Neural progenitor cell (in vitro differentiated cells): ENCODE results near the gene EXOC6B. TPM values are rescaled to one million over a fixed set of nuclear protein-coding genes. Genes with fewer than 3 reads are reported as not detected.
A peak's percentile ranks its signal among the peaks of the same experiment; 100 is the strongest.

Source experiments
- DNase-seq: peaks from one replicate; pipeline ENCODE4 v3.0.0-alpha.2; 2016; ENCODE audit warnings: low spot score
- H2AFZ ChIP-seq: fragments of 200-600 bp; sonication (generic); replicated peaks from 2 replicates; pipeline ENCODE4 v1.6.1; 2016; ENCODE audit warnings: antibody characterized with exemption
- H3F3A ChIP-seq: fragments of 200-600 bp; sonication (generic); 2 replicates; pipeline ENCODE4 v1.6.1; 2016; ENCODE audit warnings: antibody characterized with exemption, low read depth
- H3K27ac ChIP-seq: fragments of 200-600 bp; sonication (generic); 2 replicates; pipeline ENCODE4 v1.5.1; 2016; ENCODE audit warnings: mild to moderate bottlenecking
- H3K27me3 ChIP-seq: fragments of 200-600 bp; sonication (generic); 2 replicates; pipeline ENCODE4 v1.6.1; 2016; ENCODE audit warnings: mild to moderate bottlenecking, moderate library complexity
- H3K36me3 ChIP-seq: fragments of 200-600 bp; sonication (generic); 2 replicates; pipeline ENCODE4 v1.5.1; 2016
- H3K4me1 ChIP-seq: fragments of 200-600 bp; sonication (generic); 2 replicates; pipeline ENCODE4 v1.6.1; 2016; ENCODE audit warnings: mixed run types
- H3K4me2 ChIP-seq: fragments of 200-600 bp; sonication (generic); 2 replicates; pipeline ENCODE4 v1.6.1; 2016
- H3K4me3 ChIP-seq: fragments of 200-600 bp; sonication (generic); 2 replicates; pipeline ENCODE4 v1.5.1; 2016
- H3K79me2 ChIP-seq: fragments of 200-600 bp; sonication (generic); 2 replicates; pipeline ENCODE4 v1.6.1; 2016; ENCODE audit warnings: low read depth
- H3K9ac ChIP-seq: fragments of 200-600 bp; sonication (generic); 2 replicates; pipeline ENCODE4 v1.6.1; 2016
- H3K9me3 ChIP-seq: fragments of 200-600 bp; sonication (generic); 2 replicates; pipeline ENCODE4 v1.5.1; 2016; ENCODE audit warnings: low read depth
- H4K20me1 ChIP-seq: fragments of 200-600 bp; sonication (generic); 2 replicates; pipeline ENCODE4 v1.6.1; 2016; ENCODE audit warnings: low read depth
- H3K27ac Mint-ChIP-seq: 3 replicates; pipeline ENCODE4 v1.8.0; 2021; ENCODE audit warnings: mixed read lengths
- H3K27me3 Mint-ChIP-seq: 2 replicates; pipeline ENCODE4 v1.8.0; 2022; ENCODE audit warnings: low read depth, mild to moderate bottlenecking, inconsistent platforms, moderate library complexity, mixed read lengths; ENCODE audit not compliant: insufficient read depth
- H3K36me3 Mint-ChIP-seq: 3 replicates; pipeline ENCODE4 v1.8.0; 2021; ENCODE audit warnings: mixed read lengths
- H3K4me1 Mint-ChIP-seq: 3 replicates; pipeline ENCODE4 v1.8.0; 2021; ENCODE audit warnings: mixed read lengths
- H3K4me3 Mint-ChIP-seq: 3 replicates; pipeline ENCODE4 v1.8.0; 2021; ENCODE audit warnings: mild to moderate bottlenecking, moderate library complexity, mixed read lengths
- H3K9me3 Mint-ChIP-seq: 3 replicates; pipeline ENCODE4 v1.8.0; 2020; ENCODE audit warnings: mixed read lengths
- EZH2 ChIP-seq: fragments of 200-600 bp; sonication (generic); IDR thresholded peaks from 2 replicates; pipeline ENCODE4 v1.6.1; 2017; ENCODE audit warnings: antibody characterized with exemption, mild to moderate bottlenecking, moderate library complexity
- EZH2phosphoT487 ChIP-seq: fragments of 200-600 bp; sonication (generic); IDR thresholded peaks from 2 replicates; pipeline ENCODE4 v1.6.1; 2017; ENCODE audit warnings: antibody characterized with exemption
- total RNA-seq: library from RNA; depleted of rRNA; stranded (reverse); fragments of >200 nt; gene quantifications from 2 replicates; pipeline ENCODE4 v1.2.3, GENCODE V29; 2015; ENCODE audit warnings: low replicate concordance
- TF ChIP-seq, protein P1 (sequence below): fragments of 200-600 bp; sonication (generic); IDR thresholded peaks from 2 replicates; pipeline ENCODE4 v1.5.1; 2017; ENCODE audit warnings: antibody characterized with exemption, mild to moderate bottlenecking

Gene EXOC6B
- total RNA-seq, 1 donor from 2014 or later = 41.2 TPM

GRCh38 chr2:72128843-72129227 lies 697.0 kb downstream of the EXOC6B start:
- Mint-ChIP-seq H3K27ac (peak overlapping the region; percentile 30), H3K9me3 (no peaks in the 10 kb centered on the region), H3K4me3 (peak overlapping the region; percentile 63), H3K27me3 (peaks cover 4% of the 10 kb centered on the region), H3K4me1 (peaks cover 16% of the 10 kb centered on the region), H3K36me3 (no peaks in the 10 kb centered on the region)
- Histone ChIP-seq H3K4me2 (no peak overlapping the region), H3K9me3 (no peaks in the 10 kb centered on the region), H3F3A (peaks cover 13% of the 10 kb centered on the region), H3K79me2 (no peaks in the 10 kb centered on the region), H3K36me3 (no peaks in the 10 kb centered on the region), H3K4me1 (peaks cover 27% of the 10 kb centered on the region), H3K27ac (no peak overlapping the region), H3K4me3 (no peak overlapping the region), H4K20me1 (no peaks in the 10 kb centered on the region), H3K9ac (no peak overlapping the region), H3K27me3 (no peaks in the 10 kb centered on the region), H2AFZ (no peak overlapping the region)
- DNase-seq = no peak
- no peak for TF ChIP-seq EZH2
- no peak for TF ChIP-seq EZH2phosphoT487
- TF ChIP-seq, protein P1, sequence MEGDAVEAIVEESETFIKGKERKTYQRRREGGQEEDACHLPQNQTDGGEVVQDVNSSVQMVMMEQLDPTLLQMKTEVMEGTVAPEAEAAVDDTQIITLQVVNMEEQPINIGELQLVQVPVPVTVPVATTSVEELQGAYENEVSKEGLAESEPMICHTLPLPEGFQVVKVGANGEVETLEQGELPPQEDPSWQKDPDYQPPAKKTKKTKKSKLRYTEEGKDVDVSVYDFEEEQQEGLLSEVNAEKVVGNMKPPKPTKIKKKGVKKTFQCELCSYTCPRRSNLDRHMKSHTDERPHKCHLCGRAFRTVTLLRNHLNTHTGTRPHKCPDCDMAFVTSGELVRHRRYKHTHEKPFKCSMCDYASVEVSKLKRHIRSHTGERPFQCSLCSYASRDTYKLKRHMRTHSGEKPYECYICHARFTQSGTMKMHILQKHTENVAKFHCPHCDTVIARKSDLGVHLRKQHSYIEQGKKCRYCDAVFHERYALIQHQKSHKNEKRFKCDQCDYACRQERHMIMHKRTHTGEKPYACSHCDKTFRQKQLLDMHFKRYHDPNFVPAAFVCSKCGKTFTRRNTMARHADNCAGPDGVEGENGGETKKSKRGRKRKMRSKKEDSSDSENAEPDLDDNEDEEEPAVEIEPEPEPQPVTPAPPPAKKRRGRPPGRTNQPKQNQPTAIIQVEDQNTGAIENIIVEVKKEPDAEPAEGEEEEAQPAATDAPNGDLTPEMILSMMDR = no peak

- Mint-ChIP-seq H3K36me3 (no peaks in the 10 kb centered on the region), H3K27ac (no peak overlapping the region), H3K4me3 (no peak overlapping the region), H3K4me1 (peaks cover 16% of the 10 kb centered on the region), H3K27me3 (peaks cover 4% of the 10 kb centered on the region), H3K9me3 (no peaks in the 10 kb centered on the region)
- TF ChIP-seq, protein P1 = no peak
- no peak for TF ChIP-seq EZH2
- TF ChIP-seq EZH2phosphoT487 = no peak
- Histone ChIP-seq H3K79me2 (no peaks in the 10 kb centered on the region), H4K20me1 (no peaks in the 10 kb centered on the region), H3K9me3 (no peaks in the 10 kb centered on the region), H3K27me3 (no peaks in the 10 kb centered on the region), H3F3A (peaks cover 13% of the 10 kb centered on the region), H3K9ac (no peak overlapping the region), H3K4me1 (peaks cover 27% of the 10 kb centered on the region), H3K36me3 (no peaks in the 10 kb centered on the region), H3K4me3 (no peak overlapping the region), H3K4me2 (no peak overlapping the region), H2AFZ (no peak overlapping the region), H3K27ac (no peak overlapping the region)
- DNase-seq = no peak
These were observed 697.6 kb downstream of the EXOC6B start for GRCh38 chr2:72128059-72128842.

GRCh38 chr2:72127401-72128058 lies 698.3 kb downstream of the EXOC6B start:
- no peaks in the 10 kb centered on the region for H3K9me3 Mint-ChIP-seq
- no peak overlapping the region for H2AFZ ChIP-seq
- peaks cover 13% of the 10 kb centered on the region for H3F3A ChIP-seq
- no peak overlapping the region for H3K4me3 Mint-ChIP-seq
- no peak for TF ChIP-seq EZH2phosphoT487
- TF ChIP-seq, protein P1 = no peak
- TF ChIP-seq EZH2 = no peak
- no peak overlapping the region for H3K4me2 ChIP-seq
- no peak overlapping the region for H3K27ac ChIP-seq
- H3K4me3 ChIP-seq = no peak overlapping the region
- no peak overlapping the region for H3K27ac Mint-ChIP-seq
- H3K9me3 ChIP-seq = no peaks in the 10 kb centered on the region
- no peaks in the 10 kb centered on the region for H4K20me1 ChIP-seq
- H3K27me3 ChIP-seq = no peaks in the 10 kb centered on the region
- H3K9ac ChIP-seq = no peak overlapping the region
- no peaks in the 10 kb centered on the region for H3K79me2 ChIP-seq
- no peaks in the 10 kb centered on the region for H3K36me3 Mint-ChIP-seq
- peaks cover 16% of the 10 kb centered on the region for H3K4me1 Mint-ChIP-seq
- no peak for DNase-seq
- H3K27me3 Mint-ChIP-seq = no peaks in the 10 kb centered on the region
- H3K36me3 ChIP-seq = no peaks in the 10 kb centered on the region
- peaks cover 27% of the 10 kb centered on the region for H3K4me1 ChIP-seq
